ENCODE results near the gene ANKRD23.
A peak's percentile ranks its signal among the peaks of the same experiment; 100 is the strongest.
"Not testable (repeated sequence)": the region's sequence is repeated elsewhere in the genome, so short reads cannot be mapped to it uniquely, and the experiment has no call there.

Gene ANKRD23

DNA sequence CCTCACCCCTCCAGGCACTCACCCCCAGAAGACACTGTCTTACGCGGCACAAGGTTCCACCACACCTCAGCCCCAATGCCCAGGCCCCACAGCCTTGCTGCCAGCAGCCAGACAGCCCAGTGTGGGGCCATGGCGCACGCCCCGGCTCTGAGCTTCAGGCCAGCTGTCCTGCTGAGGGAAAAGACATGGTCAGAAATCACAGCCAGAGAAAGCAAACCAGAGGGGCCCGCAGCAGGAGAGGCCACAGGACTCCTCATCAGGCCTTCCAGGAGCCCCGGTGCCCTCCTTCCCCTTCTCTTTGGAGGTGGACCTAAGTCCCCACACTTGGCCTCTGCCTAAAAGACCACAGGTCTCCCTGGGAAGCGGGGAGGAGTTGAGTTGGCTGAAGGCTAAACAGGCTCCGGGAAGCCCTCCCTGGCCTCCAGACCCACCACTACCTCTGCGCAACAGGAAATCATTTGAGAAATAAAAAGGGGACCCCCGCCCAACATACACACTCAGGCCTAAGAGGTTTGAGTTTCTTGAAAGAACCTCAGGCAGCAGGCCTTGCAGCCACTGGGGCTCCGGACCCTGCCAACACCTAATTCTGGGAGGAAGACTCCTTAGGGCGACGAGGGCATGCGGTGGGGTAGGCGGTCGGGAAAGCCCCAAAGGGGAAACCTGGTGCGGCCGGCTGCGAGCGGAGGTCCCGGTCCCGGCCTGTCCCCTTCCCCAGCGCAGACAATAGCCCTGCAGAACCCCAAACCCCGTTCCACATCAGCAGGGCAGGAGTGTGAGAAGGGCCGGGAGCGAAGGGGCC is 24.1 kb upstream of the ANKRD23 start:
- H3K9me3 ChIP-seq (ENCODE audit: insufficient read depth, low read depth, low read length) = no peaks in the 10 kb centered on the region
- 16% methylated on average over 25 of the region's 27 CpGs for WGBS
- H3K36me3 ChIP-seq (ENCODE audit: insufficient read depth, low read length) = peaks cover 46% of the 10 kb centered on the region
- peak overlapping the region; percentile 96 for H3K4me3 ChIP-seq (ENCODE audit: low read length)
- peak overlapping the region; percentile 99 for H3K9ac ChIP-seq (ENCODE audit: low read depth, low read length)
- peaks cover 19% of the 10 kb centered on the region; the same call in 1 of the 2 replicates for H3K4me1 ChIP-seq (ENCODE audit: insufficient read depth, low read length)
- peaks cover 5% of the 10 kb centered on the region; the same call in 1 of the 2 replicates for H3K27me3 ChIP-seq (ENCODE audit: insufficient read depth, low read length)
- peak overlapping the region; percentile 97 for H3K27ac ChIP-seq (ENCODE audit: low read depth, low read length)

GRCh38 chr2:96866986-96867755 is 23.4 kb upstream of the ANKRD23 start:
- Histone ChIP-seq H3K36me3 (ENCODE audit: insufficient read depth, low read length) (peaks cover 52% of the 10 kb centered on the region), H3K4me1 (ENCODE audit: insufficient read depth, low read length) (peaks cover 15% of the 10 kb centered on the region; the same call in 1 of the 2 replicates), H3K27me3 (ENCODE audit: insufficient read depth, low read length) (peaks cover 5% of the 10 kb centered on the region; the same call in 1 of the 2 replicates), H3K9ac (ENCODE audit: low read depth, low read length) (peak overlapping the region; percentile 99), H3K27ac (ENCODE audit: low read depth, low read length) (peak overlapping the region; percentile 97), H3K4me3 (ENCODE audit: low read length) (peak overlapping the region; percentile 96), H3K9me3 (ENCODE audit: insufficient read depth, low read depth, low read length) (no peaks in the 10 kb centered on the region)
- WGBS = 93% methylated on average over 22 of the region's 22 CpGs

DNA sequence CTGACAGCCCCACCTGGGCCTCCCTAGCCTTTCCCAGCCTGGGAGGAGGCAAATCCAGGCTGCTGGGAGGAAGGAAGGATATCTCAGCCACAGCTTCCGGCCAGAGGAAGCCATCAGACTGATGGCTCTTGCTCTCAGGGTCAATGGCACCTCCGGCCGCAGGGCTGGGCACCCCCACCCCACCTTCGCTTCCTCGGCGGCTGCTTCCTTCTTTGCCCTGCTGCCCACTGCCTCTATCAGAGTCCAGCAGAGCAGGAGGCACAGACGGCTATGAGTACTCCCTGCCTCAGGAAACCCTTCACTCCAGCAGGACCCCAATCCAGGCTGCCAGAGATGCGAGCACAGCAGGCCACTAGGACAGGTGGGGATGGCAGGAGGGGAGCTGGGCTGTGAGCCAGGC is 22.8 kb upstream of the ANKRD23 start:
- 93% methylated on average over 8 of the region's 8 CpGs for WGBS
- H3K4me1 ChIP-seq (ENCODE audit: insufficient read depth, low read length) = peaks cover 15% of the 10 kb centered on the region; the same call in 1 of the 2 replicates
- H3K27ac ChIP-seq (ENCODE audit: low read depth, low read length) = 0 out of 2 replicates have a peak overlapping the region, but pooled peaks have one; percentile 13
- H3K4me3 ChIP-seq (ENCODE audit: low read length) = no peak overlapping the region
- H3K9ac ChIP-seq (ENCODE audit: low read depth, low read length) = peak overlapping the region; percentile 9; the same call in 1 of the 2 replicates
- peaks cover 57% of the 10 kb centered on the region for H3K36me3 ChIP-seq (ENCODE audit: insufficient read depth, low read length)
- H3K27me3 ChIP-seq (ENCODE audit: insufficient read depth, low read length) = peaks cover 5% of the 10 kb centered on the region; the same call in 1 of the 2 replicates
- H3K9me3 ChIP-seq (ENCODE audit: insufficient read depth, low read depth, low read length) = no peaks in the 10 kb centered on the region

DNA sequence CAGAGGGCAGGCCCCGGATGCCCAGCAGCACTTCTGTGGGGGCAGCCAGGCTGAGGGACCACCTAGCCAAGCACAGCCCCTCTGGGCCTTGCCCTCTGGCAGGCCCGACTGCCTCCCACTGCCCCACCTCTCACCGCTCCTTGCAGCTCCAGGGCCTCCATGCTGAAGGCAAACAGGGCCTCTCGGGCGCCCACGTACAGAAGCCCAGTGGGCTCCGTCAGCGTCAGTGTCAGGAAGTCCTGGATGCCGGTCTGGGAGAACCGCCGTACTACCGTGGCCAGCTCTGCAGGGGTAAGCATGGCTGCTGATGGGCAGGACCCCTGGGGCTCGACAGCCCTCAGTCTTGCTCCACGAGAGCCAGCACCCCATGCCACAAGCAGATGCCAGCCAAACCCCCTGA is 22.3 kb upstream of the ANKRD23 start:
- no peak overlapping the region for H3K4me3 ChIP-seq (ENCODE audit: low read length)
- no peak overlapping the region for H3K27ac ChIP-seq (ENCODE audit: low read depth, low read length)
- H3K9me3 ChIP-seq (ENCODE audit: insufficient read depth, low read depth, low read length) = no peaks in the 10 kb centered on the region
- H3K36me3 ChIP-seq (ENCODE audit: insufficient read depth, low read length) = peaks cover 62% of the 10 kb centered on the region
- WGBS = 96% methylated on average over 14 of the region's 14 CpGs
- peaks cover 13% of the 10 kb centered on the region; the same call in 1 of the 2 replicates for H3K4me1 ChIP-seq (ENCODE audit: insufficient read depth, low read length)
- no peak overlapping the region for H3K9ac ChIP-seq (ENCODE audit: low read depth, low read length)
- peaks cover 5% of the 10 kb centered on the region; the same call in 1 of the 2 replicates for H3K27me3 ChIP-seq (ENCODE audit: insufficient read depth, low read length)

GRCh38 chr2:96865654-96866053 is 21.8 kb upstream of the ANKRD23 start:
- H3K9me3 ChIP-seq (ENCODE audit: insufficient read depth, low read depth, low read length) = no peaks in the 10 kb centered on the region
- H3K27ac ChIP-seq (ENCODE audit: low read depth, low read length) = no peak overlapping the region
- 94% methylated on average over 16 of the region's 16 CpGs for WGBS
- H3K4me1 ChIP-seq (ENCODE audit: insufficient read depth, low read length) = peaks cover 8% of the 10 kb centered on the region; the same call in 1 of the 2 replicates
- no peak overlapping the region for H3K9ac ChIP-seq (ENCODE audit: low read depth, low read length)
- H3K27me3 ChIP-seq (ENCODE audit: insufficient read depth, low read length) = peaks cover 3% of the 10 kb centered on the region; the same call in 1 of the 2 replicates
- H3K4me3 ChIP-seq (ENCODE audit: low read length) = no peak overlapping the region
- H3K36me3 ChIP-seq (ENCODE audit: insufficient read depth, low read length) = peaks cover 67% of the 10 kb centered on the region

GRCh38 chr2:96864343-96865091 is 20.7 kb upstream of the ANKRD23 start:
- Histone ChIP-seq H3K9ac (ENCODE audit: low read depth, low read length) (no peak overlapping the region), H3K36me3 (ENCODE audit: insufficient read depth, low read length) (peaks cover 74% of the 10 kb centered on the region), H3K27ac (ENCODE audit: low read depth, low read length) (no peak overlapping the region), H3K9me3 (ENCODE audit: insufficient read depth, low read depth, low read length) (no peaks in the 10 kb centered on the region), H3K4me3 (ENCODE audit: low read length) (no peak overlapping the region), H3K4me1 (ENCODE audit: insufficient read depth, low read length) (peaks cover 5% of the 10 kb centered on the region; the same call in 1 of the 2 replicates), H3K27me3 (ENCODE audit: insufficient read depth, low read length) (no peaks in the 10 kb centered on the region)
- WGBS = 95% methylated on average over 25 of the region's 25 CpGs

GRCh38 chr2:96863575-96864342 is 19.9 kb upstream of the ANKRD23 start:
- H3K4me3 ChIP-seq (ENCODE audit: low read length) = no peak overlapping the region
- peaks cover 9% of the 10 kb centered on the region for H3K4me1 ChIP-seq (ENCODE audit: insufficient read depth, low read length)
- WGBS = 98% methylated on average over 19 of the region's 19 CpGs
- no peaks in the 10 kb centered on the region for H3K9me3 ChIP-seq (ENCODE audit: insufficient read depth, low read depth, low read length)
- no peak overlapping the region for H3K27ac ChIP-seq (ENCODE audit: low read depth, low read length)
- H3K9ac ChIP-seq (ENCODE audit: low read depth, low read length) = no peak overlapping the region
- no peaks in the 10 kb centered on the region for H3K27me3 ChIP-seq (ENCODE audit: insufficient read depth, low read length)
- H3K36me3 ChIP-seq (ENCODE audit: insufficient read depth, low read length) = peaks cover 74% of the 10 kb centered on the region

GRCh38 chr2:96863056-96863455 is 19.2 kb upstream of the ANKRD23 start:
- H3K4me3 ChIP-seq (ENCODE audit: low read length); H3K9me3 ChIP-seq (ENCODE audit: insufficient read depth, low read depth, low read length); H3K9ac ChIP-seq (ENCODE audit: low read depth, low read length); H3K27ac ChIP-seq (ENCODE audit: low read depth, low read length); H3K4me1 ChIP-seq (ENCODE audit: insufficient read depth, low read length); H3K27me3 ChIP-seq (ENCODE audit: insufficient read depth, low read length): not testable (repeated sequence)
- H3K36me3 ChIP-seq (ENCODE audit: insufficient read depth, low read length) = peaks cover 74% of the 10 kb centered on the region
- 98% methylated on average over 4 of the region's 4 CpGs for WGBS

DNA sequence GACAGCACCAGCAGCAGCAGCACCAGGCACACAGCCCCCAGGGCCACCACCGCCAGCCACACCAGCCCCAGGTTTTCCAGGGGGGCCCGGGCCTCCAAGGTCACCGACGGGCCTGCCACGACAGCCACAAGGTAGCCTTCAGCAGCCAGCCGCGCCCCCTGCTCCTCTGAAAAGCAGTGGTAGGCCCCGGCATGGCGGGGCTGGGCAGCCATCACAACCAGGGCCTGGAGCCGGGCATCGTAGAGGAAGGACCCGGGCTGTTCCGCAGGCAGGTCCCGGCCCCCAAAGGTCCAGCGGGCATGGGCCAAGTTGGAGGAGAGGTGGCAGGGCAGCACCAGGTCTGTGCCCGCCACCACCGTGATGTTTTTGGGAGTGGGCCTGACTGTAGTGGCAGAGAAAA is 17.3 kb upstream of the ANKRD23 start:
- H3K4me3 ChIP-seq (ENCODE audit: low read length) = no peak overlapping the region
- peaks cover 12% of the 10 kb centered on the region for H3K4me1 ChIP-seq (ENCODE audit: insufficient read depth, low read length)
- no peak overlapping the region for H3K27ac ChIP-seq (ENCODE audit: low read depth, low read length)
- no peaks in the 10 kb centered on the region for H3K27me3 ChIP-seq (ENCODE audit: insufficient read depth, low read length)
- H3K9ac ChIP-seq (ENCODE audit: low read depth, low read length) = no peak overlapping the region
- no peaks in the 10 kb centered on the region for H3K9me3 ChIP-seq (ENCODE audit: insufficient read depth, low read depth, low read length)
- WGBS = 96% methylated on average over 17 of the region's 17 CpGs
- peaks cover 59% of the 10 kb centered on the region for H3K36me3 ChIP-seq (ENCODE audit: insufficient read depth, low read length)

Measured in HUES64 (cell line).